HepG2 (cell line): Measurements from ENCODE around the gene AEBP1. TPM values are rescaled to one million over a fixed set of nuclear protein-coding genes. Genes with fewer than 3 reads are reported as not detected.

ENCODE experiments used
- ATAC-seq: fragments of 200-7000 bp; cut with Tn5 transposase; 3 replicates; pipeline ENCODE4 v1.9.1; 2020; ENCODE audit warnings: mild to moderate bottlenecking, moderate library complexity
- BruUV-seq: library from RNA; stranded (reverse); fragments of 400-500 nt; replicated peaks from 2 replicates; lab custom pipeline; 2021; lab: Mats Ljungman, UMichigan
- CTCF ChIA-PET: fragments of 300-600 bp; formaldehyde crosslinking; extraction: SDS; loops from one replicate; lab custom pipeline; 2021; ENCODE audit warnings: low total read pairs, inconsistent platforms, low intra/inter-chr PET ratio; lab: Yijun Ruan, JAX
- POLR2A ChIA-PET: fragments of 350-600 bp; sonication (Branson Sonifier 250); formaldehyde crosslinking; loops from one replicate; lab custom pipeline; 2020; ENCODE audit warnings: antibody characterized with exemption, inconsistent platforms; lab: Yijun Ruan, JAX
- DNase-seq: peaks from one replicate; pipeline ENCODE4 v3.0.0-alpha.2; 2015; ENCODE audit warnings: low spot score
- FAIRE-seq: peaks from 3 replicates; lab custom pipeline; 2011; peaks lifted over from hg19 to GRCh38; lab: Jason Lieb, UNC
- H2AFZ ChIP-seq: one replicate; pipeline ENCODE4 v1.6.1; 2011; ENCODE audit warnings: low read length, inconsistent platforms
- H3K27ac ChIP-seq: fragments of 300-600 bp; 3 replicates; pipeline ENCODE4 v1.8.0; 2011; ENCODE audit warnings: mixed run types, mild to moderate bottlenecking, mixed read lengths, low read length, inconsistent platforms; ENCODE audit not compliant: insufficient read depth; ENCODE audit errors: extremely low read length
- H3K27me3 ChIP-seq, 2 experiments: fragments of 200-600 bp in 1 of 2; 2 replicates in 1 of 2; 3 replicates in 1 of 2; pipeline versions ENCODE4 v1.6.0 to v1.8.0; 2011; ENCODE audit warnings: low read length in 2 of 2, mild to moderate bottlenecking in 2 of 2, moderate library complexity in 2 of 2, inconsistent platforms in 1 of 2; ENCODE audit not compliant: insufficient read depth in 2 of 2, control insufficient read depth in 1 of 2
- H3K36me3 ChIP-seq, 2 experiments: fragments of 200-600 bp in 1 of 2; replicated peaks in 1 of 2; 2 replicates in 1 of 2; 3 replicates in 1 of 2; pipeline versions ENCODE4 v1.5.1 to v1.8.0; 2011; ENCODE audit warnings: low read length in 2 of 2, inconsistent platforms in 1 of 2; ENCODE audit not compliant: insufficient read depth in 2 of 2, control insufficient read depth in 1 of 2
- H3K4me1 ChIP-seq: 2 replicates; pipeline ENCODE4 v1.5.1; 2012; ENCODE audit warnings: low read length, inconsistent platforms; ENCODE audit not compliant: insufficient read depth
- H3K4me2 ChIP-seq: 2 replicates; pipeline ENCODE4 v1.6.0; 2011; ENCODE audit warnings: low read depth, low read length, inconsistent platforms
- H3K4me3 ChIP-seq, 3 experiments: fragments of 200-600 bp in 1 of 3; sonication (generic), shearing (Covaris generic) in 1 of 3; replicated peaks in 1 of 3; 2 replicates each; pipeline ENCODE4 v1.5.1; 2011 to 2016; ENCODE audit warnings: low read length in 3 of 3, inconsistent platforms in 2 of 3, low read depth in 2 of 3, mild to moderate bottlenecking in 2 of 3, control low read depth in 1 of 3, mixed read lengths in 1 of 3; ENCODE audit not compliant: insufficient read depth in 1 of 3
- H3K79me2 ChIP-seq: one replicate; pipeline ENCODE4 v1.6.1; 2011; ENCODE audit warnings: low read length, inconsistent platforms; ENCODE audit not compliant: insufficient read depth
- H3K9ac ChIP-seq: 2 replicates; pipeline ENCODE4 v1.6.0; 2011; ENCODE audit warnings: mild to moderate bottlenecking, low read depth, low read length, inconsistent platforms; ENCODE audit not compliant: insufficient read depth
- H3K9me3 ChIP-seq: 2 replicates; pipeline ENCODE4 v1.5.1; 2012; ENCODE audit warnings: mild to moderate bottlenecking, low read length
- H4K20me1 ChIP-seq: 2 replicates; pipeline ENCODE4 v1.6.0; 2011; ENCODE audit warnings: inconsistent platforms, mild to moderate bottlenecking, low read length, moderate library complexity; ENCODE audit not compliant: insufficient read depth
- CEBPB ChIP-seq: IDR thresholded peaks from 2 replicates; pipeline ENCODE4 v1.6.1; 2011; ENCODE audit warnings: low read depth, low read length, improper control_type of control experiment, borderline replicate concordance
- KLF12 ChIP-seq: sonication (generic); formaldehyde crosslinking; IDR thresholded peaks from 2 replicates; pipeline ENCODE4 v1.4.0; 2020; ENCODE audit warnings: missing genetic modification reagents, borderline replicate concordance
- RFX3 ChIP-seq: IDR thresholded peaks from 2 replicates; pipeline ENCODE4 v1.6.1; 2016; ENCODE audit warnings: missing biosample characterization, missing genetic modification reagents
- WGBS: methylation state at CpG from one replicate; pipeline ENCODE4 v1.1.6; 2017; ENCODE audit warnings: low lambda C conversion rate; 5-methylcytosine and 5-hydroxymethylcytosine counted together
- in situ Hi-C: cut with HindIII; loops from 2 replicates; pipeline ENCODE4 v1.10.0; 2017; ENCODE audit warnings: low pct_unique_long_range_greater_than_20kb; ENCODE audit not compliant: extremely low pct_ligation_motif_present
- intact Hi-C: fragments of 100-400 bp; cut with micrococcal nuclease; formaldehyde crosslinking; loops from one replicate; pipeline ENCODE4 v1.10.0; 2022; ENCODE audit not compliant: unreplicated experiment
- polyA plus RNA-seq, 8 experiments: library from polyadenylated mRNA; depleted of rRNA in 3 of 8; stranded (reverse) in 7 of 8; unstranded in 1 of 8; fragments of >200 nt; fragmentation: Illumina TruSeq in 4 of 8; extraction: Trizol in 4 of 8; gene quantifications; 2 replicates each; pipeline versions ENCODE4 v1.2.1 to v1.2.3, GENCODE V29; 2011 to 2016; ENCODE audit warnings: low read depth in 4 of 8, missing spikeins in 1 of 8, mixed read lengths in 1 of 8; ENCODE audit not compliant: insufficient read depth in 1 of 8
- total RNA-seq, 5 experiments: library from RNA; depleted of rRNA; stranded (reverse); fragments of >200 nt; fragmentation: Illumina TruSeq; extraction: Trizol; gene quantifications; 2 replicates each; pipeline ENCODE4 v1.2.3, GENCODE V29; 2016; ENCODE audit warnings: low read depth in 1 of 5

AEBP1 gene
- total and polyA plus RNA-seq, 2 of the 13 experiments (the other 11 are each of a cell fraction or from before 2014, with no cell fraction given), result 0.22 to 0.55 TPM

DNA sequence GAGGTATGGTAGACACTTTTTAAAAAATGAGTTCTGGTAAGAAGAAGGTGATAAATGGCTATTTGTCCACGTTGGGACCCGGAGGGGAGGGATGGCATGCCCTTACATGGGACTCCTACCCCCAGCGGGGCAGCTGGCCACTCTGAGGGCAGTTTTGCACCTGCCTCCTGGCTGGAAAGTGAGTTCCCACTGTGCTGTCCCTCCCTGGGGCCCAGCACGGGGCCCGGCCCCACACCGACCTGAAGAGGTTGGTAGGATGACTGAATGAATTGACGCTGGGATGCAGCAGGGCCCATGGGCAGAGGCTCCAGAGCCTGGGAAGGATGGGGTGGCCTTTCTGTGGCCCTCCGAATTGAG lies 601 bp upstream of the AEBP1 start:
- CTCF ChIA-PET, result no interaction called here
- intact Hi-C loops, result no loop called here
- no peak overlapping the region for H2AFZ ChIP-seq

DNA sequence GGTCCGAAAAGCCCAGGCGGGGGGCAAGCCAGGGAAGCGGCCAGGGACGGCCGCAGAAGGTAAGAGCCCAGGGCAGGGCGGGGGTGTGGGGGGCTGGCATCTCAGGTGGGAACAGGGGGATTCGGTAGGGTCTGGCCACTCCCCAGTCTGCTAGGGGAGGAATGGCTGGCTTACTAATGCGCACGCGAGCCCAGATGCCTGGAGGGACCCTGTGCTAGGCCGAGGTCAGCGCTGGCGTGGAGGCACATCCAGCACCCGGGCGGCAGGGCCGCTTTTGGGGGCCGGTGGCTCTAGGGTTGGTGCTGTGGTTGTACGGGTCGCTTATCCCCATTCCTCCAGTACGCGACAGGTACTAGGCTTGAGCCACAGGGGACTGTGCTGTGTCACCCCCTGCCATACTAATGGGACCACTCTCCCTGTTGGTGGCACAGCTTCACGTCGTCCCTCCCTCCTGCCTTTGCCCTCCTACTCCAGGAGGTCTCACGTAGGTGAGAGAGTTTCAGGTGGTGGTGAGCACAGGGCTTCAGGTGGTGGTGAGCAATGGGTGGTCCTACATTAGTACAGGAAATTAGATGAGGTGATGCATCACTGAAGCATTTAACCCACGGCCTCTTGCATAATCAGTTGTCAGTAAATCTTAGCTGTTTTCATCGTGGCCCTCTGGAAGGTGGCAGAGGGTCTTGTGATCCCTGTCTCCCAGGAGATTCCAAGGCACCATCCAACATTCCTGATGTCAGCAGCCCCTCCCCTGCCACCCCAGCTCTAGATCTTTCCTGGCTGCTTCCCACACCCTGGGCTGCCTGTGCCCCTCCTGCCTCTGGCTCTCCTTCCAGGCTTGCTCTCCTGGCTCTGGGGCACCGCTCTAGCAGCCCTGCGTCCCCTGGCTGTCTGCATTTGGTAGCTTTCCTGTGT lies 971 bp downstream of the AEBP1 start:
- ATAC-seq, result no peak
- Histone ChIP-seq H3K4me2 (no peak overlapping the region), H3K9ac (no peak overlapping the region), H3K27ac (no peak overlapping the region)
- 54% methylated on average over 13 of the region's 28 CpGs for WGBS
- POLR2A ChIA-PET, result no interaction called here
- intact Hi-C loops, result no loop called here
- TF ChIP-seq CEBPB (peak; percentile 17; the same call in 1 of the 2 replicates), RFX3 (no peak)
- TF ChIP-seq, all 625 proteins: peak for 1
- DNase-seq (no peak), FAIRE-seq (no peak)
- in situ Hi-C loops, result no loop called here
- H3K4me1 ChIP-seq, result peaks cover 30% of the 10 kb centered on the region
- no peaks in the 10 kb centered on the region for H3K36me3 ChIP-seq
- no peak overlapping the region for H2AFZ ChIP-seq
- no peaks in the 10 kb centered on the region for H4K20me1 ChIP-seq
- no peaks in the 10 kb centered on the region for H3K79me2 ChIP-seq
- peaks cover 10 to 46% of the 10 kb centered on the region in 2 experiments; a peak in 4 of 5 replicates for H3K27me3 ChIP-seq
- CTCF ChIA-PET, result no interaction called here
- H3K9me3 ChIP-seq, result no peaks in the 10 kb centered on the region
- no TSS peak for BruUV-seq
- H3K4me3 ChIP-seq, result no peak overlapping the region

More for the DNA sequence above, 601 bp upstream of the AEBP1 start:
- 76% methylated on average over 3 of the region's 8 CpGs for WGBS
- BruUV-seq, result no TSS peak
- Histone ChIP-seq H3K79me2 (no peaks in the 10 kb centered on the region), H3K27ac (no peak overlapping the region), H3K4me3 (no peak overlapping the region), H3K4me1 (peaks cover 41% of the 10 kb centered on the region), H4K20me1 (no peaks in the 10 kb centered on the region), H3K9me3 (no peaks in the 10 kb centered on the region), H3K36me3 (no peaks in the 10 kb centered on the region), H3K9ac (no peak overlapping the region), H3K4me2 (no peak overlapping the region), H3K27me3 (peaks cover 9 to 41% of the 10 kb centered on the region in 2 experiments; a peak in 4 of 5 replicates)
- FAIRE-seq, result no peak
- TF ChIP-seq KLF12 (CRISPR knock-in tag), result no peak
- no peak for DNase-seq
- ATAC-seq, result no peak
- POLR2A ChIA-PET, result no interaction called here
- in situ Hi-C loops, result no loop called here
